ENCODE data around the gene PCDHGA2. TPM values are rescaled to one million over a fixed set of nuclear protein-coding genes. Genes with fewer than 3 reads are reported as not detected.

Gene PCDHGA2
- total RNA-seq, 1 donor from 2014 or later: 0.30 TPM

DNA sequence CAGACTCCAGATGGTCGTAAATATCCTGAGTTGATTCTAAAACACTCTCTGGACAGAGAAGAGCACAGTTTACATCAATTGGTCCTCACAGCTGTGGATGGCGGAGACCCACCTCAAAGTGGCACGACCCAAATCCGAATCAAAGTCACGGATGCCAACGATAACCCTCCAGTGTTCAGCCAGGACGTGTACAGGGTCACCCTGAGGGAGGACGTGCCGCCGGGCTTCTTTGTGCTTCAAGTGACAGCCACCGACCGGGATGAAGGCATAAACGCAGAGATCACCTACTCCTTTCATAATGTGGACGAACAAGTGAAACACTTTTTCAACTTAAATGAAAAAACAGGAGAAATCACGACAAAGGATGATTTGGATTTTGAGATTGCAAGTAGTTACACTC, 22.1 kb downstream of the PCDHGA2 start:
- H3K4me1 Mint-ChIP-seq (ENCODE audit: low read depth): no peaks in the 10 kb centered on the region
- peaks cover 72% of the 10 kb centered on the region for H3K9me3 Mint-ChIP-seq (ENCODE audit: low read depth)
- H3K36me3 Mint-ChIP-seq (ENCODE audit: low read depth): peaks cover 18% of the 10 kb centered on the region
- DNase-seq (ENCODE audit: low spot score): no peak
- TF ChIP-seq CTCF (IDR thresholded peaks at IDR 0.05): no peak
- no peak overlapping the region for H3K4me3 Mint-ChIP-seq (ENCODE audit: unreplicated experiment)
- no peaks in the 10 kb centered on the region for H3K27me3 Mint-ChIP-seq (ENCODE audit: low read depth)
- H3K27ac Mint-ChIP-seq (ENCODE audit: unreplicated experiment): no peak overlapping the region

- H3K4me3 Mint-ChIP-seq (ENCODE audit: unreplicated experiment): no peak overlapping the region
- H3K9me3 Mint-ChIP-seq (ENCODE audit: low read depth): peaks cover 68% of the 10 kb centered on the region
- no peak for DNase-seq (ENCODE audit: low spot score)
- no peaks in the 10 kb centered on the region for H3K4me1 Mint-ChIP-seq (ENCODE audit: low read depth)
- H3K27ac Mint-ChIP-seq (ENCODE audit: unreplicated experiment): no peak overlapping the region
- H3K27me3 Mint-ChIP-seq (ENCODE audit: low read depth): no peaks in the 10 kb centered on the region
- TF ChIP-seq CTCF (IDR thresholded peaks at IDR 0.05): no peak
- peaks cover 12% of the 10 kb centered on the region for H3K36me3 Mint-ChIP-seq (ENCODE audit: low read depth)
Observed at GRCh38 chr5:141362719-141363118, 24.2 kb downstream of the PCDHGA2 start.

DNA sequence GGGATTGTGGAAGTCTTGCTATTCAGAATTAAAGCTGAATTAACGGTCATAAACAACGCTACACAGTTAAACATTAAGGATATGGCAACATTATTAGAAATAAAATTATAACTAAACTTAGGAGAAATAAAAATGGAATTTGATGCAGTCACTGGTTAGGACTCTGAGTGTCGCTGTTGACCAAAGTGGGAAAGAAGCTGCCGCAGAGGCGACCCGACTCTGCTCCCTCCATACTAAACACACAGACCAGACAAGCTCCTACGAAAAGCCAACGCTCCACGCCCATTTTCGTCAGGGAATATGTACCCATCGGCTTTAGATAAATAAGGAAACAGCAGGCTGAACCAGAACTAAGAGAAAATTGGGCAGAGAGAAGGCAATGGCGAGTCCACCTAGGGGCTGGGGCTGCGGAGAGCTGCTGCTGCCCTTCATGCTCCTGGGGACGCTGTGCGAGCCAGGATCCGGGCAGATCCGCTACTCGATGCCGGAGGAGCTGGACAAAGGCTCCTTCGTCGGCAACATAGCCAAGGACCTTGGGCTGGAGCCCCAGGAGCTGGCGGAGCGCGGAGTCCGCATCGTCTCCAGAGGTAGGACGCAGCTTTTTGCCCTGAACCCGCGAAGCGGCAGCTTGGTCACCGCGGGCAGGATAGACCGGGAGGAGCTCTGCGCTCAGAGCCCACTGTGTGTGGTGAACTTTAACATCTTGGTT, 25.5 kb downstream of the PCDHGA2 start, which contains the start of gene PCDHGA5:
Gene PCDHGA5, plus strand, starts transcription at position 211 of the 709 bp plus-strand sequence. Its CDS starts 169 bp downstream, at position 380.
- no peak for TF ChIP-seq CTCF (IDR thresholded peaks at IDR 0.05)
- H3K9me3 Mint-ChIP-seq (ENCODE audit: low read depth): peaks cover 67% of the 10 kb centered on the region
- no peak within 1 kb of the TSS for H3K4me3 Mint-ChIP-seq (ENCODE audit: unreplicated experiment)
- no peak for DNase-seq (ENCODE audit: low spot score)
- H3K36me3 Mint-ChIP-seq (ENCODE audit: low read depth): peaks cover 12% of the 10 kb centered on the region
- H3K27ac Mint-ChIP-seq (ENCODE audit: unreplicated experiment): no peak within 1 kb of the TSS
- no peaks in the 10 kb centered on the region for H3K27me3 Mint-ChIP-seq (ENCODE audit: low read depth)
- H3K4me1 Mint-ChIP-seq (ENCODE audit: low read depth): no peaks in the 10 kb centered on the region

GRCh38 chr5:141366016-141366896, 27.7 kb downstream of the PCDHGA2 start:
- no peak for DNase-seq (ENCODE audit: low spot score)
- H3K27ac Mint-ChIP-seq (ENCODE audit: unreplicated experiment): no peak overlapping the region
- no peaks in the 10 kb centered on the region for H3K4me1 Mint-ChIP-seq (ENCODE audit: low read depth)
- peaks cover 62% of the 10 kb centered on the region for H3K9me3 Mint-ChIP-seq (ENCODE audit: low read depth)
- H3K4me3 Mint-ChIP-seq (ENCODE audit: unreplicated experiment): no peak overlapping the region
- H3K36me3 Mint-ChIP-seq (ENCODE audit: low read depth): peaks cover 8% of the 10 kb centered on the region
- no peaks in the 10 kb centered on the region for H3K27me3 Mint-ChIP-seq (ENCODE audit: low read depth)
- TF ChIP-seq CTCF (IDR thresholded peaks at IDR 0.05): no peak

Measured in chondrocyte (in vitro differentiated cells).